H1 (cell line): ENCODE measurements around the gene ABI1. TPM values are rescaled to one million over a fixed set of nuclear protein-coding genes. Genes with fewer than 3 reads are reported as not detected.

Experiments used
- CTCF ChIA-PET: fragments of 300-600 bp; sonication (Branson Sonifier 250); formaldehyde crosslinking; loops from one replicate; lab custom pipeline; 2021; ENCODE audit not compliant: partially characterized antibody; lab: Charles Lee
- POLR2A ChIA-PET: fragments of 300-600 bp; sonication (Branson Sonifier 250); formaldehyde crosslinking; loops from one replicate; lab custom pipeline; 2021; ENCODE audit warnings: inconsistent platforms; ENCODE audit not compliant: partially characterized antibody; lab: Charles Lee
- DNase-seq, 2 experiments: peaks; one replicate each; pipeline versions ENCODE4 v3.0.0 to v3.0.0-alpha.2; 2010 to 2022; ENCODE audit warnings: low spot score in 2 of 2, low read depth in 1 of 2, mixed read lengths in 1 of 2
- FAIRE-seq: peaks from 2 replicates; lab custom pipeline; 2011; peaks lifted over from hg19 to GRCh38; lab: Jason Lieb, UNC
- H2AFZ ChIP-seq: 2 replicates; pipeline ENCODE4 v1.8.1; 2012; ENCODE audit warnings: low read length, inconsistent platforms
- H2AK5ac ChIP-seq: 2 replicates; pipeline ENCODE4 v1.6.1; 2013; ENCODE audit warnings: low read depth, low read length
- H2BK120ac ChIP-seq: replicated peaks from 2 replicates; pipeline ENCODE3; 2013; ENCODE audit warnings: low read depth, low read length, inconsistent platforms
- H2BK12ac ChIP-seq: 2 replicates; pipeline ENCODE4 v1.6.1; 2013; ENCODE audit warnings: low read depth, low read length
- H2BK15ac ChIP-seq: 2 replicates; pipeline ENCODE4 v1.6.1; 2013; ENCODE audit warnings: low read length
- H2BK20ac ChIP-seq: 2 replicates; pipeline ENCODE4 v1.6.1; 2013; ENCODE audit warnings: low read length
- H2BK5ac ChIP-seq: 2 replicates; pipeline ENCODE4 v1.6.1; 2013; ENCODE audit warnings: low read depth, low read length
- H3K14ac ChIP-seq: 2 replicates; pipeline ENCODE4 v1.6.1; 2013; ENCODE audit warnings: inconsistent platforms; ENCODE audit not compliant: insufficient read length
- H3K18ac ChIP-seq: 2 replicates; pipeline ENCODE4 v1.6.1; 2013; ENCODE audit warnings: low read length; ENCODE audit errors: extremely low read depth
- H3K23ac ChIP-seq: 2 replicates; pipeline ENCODE4 v1.6.1; 2013; ENCODE audit warnings: inconsistent platforms; ENCODE audit not compliant: insufficient read length
- H3K23me2 ChIP-seq: 2 replicates; pipeline ENCODE4 v1.6.1; 2013; ENCODE audit warnings: low read depth, low read length
- H3K27ac ChIP-seq: 2 replicates; pipeline ENCODE4 v1.6.1; 2011; ENCODE audit warnings: low read depth, low read length, inconsistent platforms
- H3K27me3 ChIP-seq, 4 experiments: replicated peaks in 1 of 4; 1 replicate in 1 of 4; 2 replicates in 3 of 4; pipeline versions ENCODE4 v1.6.1 to v1.8.1; 2011 to 2013; ENCODE audit warnings: low read length in 3 of 4, mild to moderate bottlenecking in 3 of 4, inconsistent platforms in 2 of 4, mixed read lengths in 2 of 4, moderate library complexity in 1 of 4; ENCODE audit not compliant: control insufficient read depth in 3 of 4, insufficient read depth in 3 of 4; ENCODE audit errors: extremely low read depth in 1 of 4
- H3K36me3 ChIP-seq, 4 experiments: 2 replicates each; pipeline versions ENCODE4 v1.6.1 to v1.8.1; 2011 to 2013; ENCODE audit warnings: mild to moderate bottlenecking in 4 of 4, low read length in 3 of 4, moderate library complexity in 2 of 4, control low read depth in 1 of 4, inconsistent platforms in 1 of 4; ENCODE audit not compliant: insufficient read depth in 4 of 4, control insufficient read depth in 2 of 4
- H3K4ac ChIP-seq: replicated peaks from 2 replicates; pipeline ENCODE3; 2013; ENCODE audit warnings: low read length, low read depth, mixed read lengths, inconsistent platforms; ENCODE audit not compliant: insufficient read length
- H3K4me1 ChIP-seq, 4 experiments: replicated peaks in 1 of 4; 1 replicate in 1 of 4; 2 replicates in 3 of 4; pipeline versions ENCODE4 v1.6.1 to v1.8.1; 2011 to 2013; ENCODE audit warnings: low read length in 3 of 4, inconsistent platforms in 2 of 4, mixed read lengths in 1 of 4; ENCODE audit not compliant: insufficient read depth in 4 of 4, control insufficient read depth in 3 of 4
- H3K4me2 ChIP-seq, 2 experiments: 2 replicates each; pipeline versions ENCODE4 v1.6.1 to v1.8.1; 2011 to 2013; ENCODE audit warnings: low read depth in 2 of 2, low read length in 2 of 2, control low read depth in 1 of 2, inconsistent platforms in 1 of 2, mild to moderate bottlenecking in 1 of 2; ENCODE audit not compliant: insufficient read depth in 1 of 2
- H3K4me3 ChIP-seq, 4 experiments: fragments of 200-600, 300-600 bp in 1 of 4; sonication (generic), shearing (Covaris generic), sonication (Bioruptor Twin) in 1 of 4; 2 replicates each; pipeline versions ENCODE4 v1.5.1 to v1.8.1; 2011 to 2016; ENCODE audit warnings: low read length in 4 of 4, low read depth in 3 of 4, control low read depth in 2 of 4, inconsistent platforms in 2 of 4, mild to moderate bottlenecking in 2 of 4, mixed read lengths in 1 of 4, moderate library complexity in 1 of 4; ENCODE audit not compliant: insufficient read depth in 2 of 4; ENCODE audit errors: extremely low read depth in 1 of 4
- H3K56ac ChIP-seq: replicated peaks from 2 replicates; pipeline ENCODE3; 2013; ENCODE audit warnings: low read depth, mild to moderate bottlenecking, mixed read lengths, low read length, inconsistent platforms; ENCODE audit not compliant: insufficient read length
- H3K79me1 ChIP-seq: 2 replicates; pipeline ENCODE4 v1.6.1; 2013; ENCODE audit warnings: low read depth, low read length, control low read depth
- H3K79me2 ChIP-seq, 2 experiments: 2 replicates each; pipeline versions ENCODE4 v1.6.1 to v1.8.1; 2012 to 2013; ENCODE audit warnings: low read length in 2 of 2, mild to moderate bottlenecking in 2 of 2, inconsistent platforms in 1 of 2; ENCODE audit not compliant: insufficient read depth in 2 of 2, control insufficient read depth in 1 of 2
- H3K9ac ChIP-seq, 4 experiments: replicated peaks in 1 of 4; 1 replicate in 1 of 4; 2 replicates in 3 of 4; pipeline versions ENCODE4 v1.6.1 to v1.8.1; 2011 to 2013; ENCODE audit warnings: low read depth in 3 of 4, low read length in 3 of 4, control low read depth in 2 of 4, mild to moderate bottlenecking in 2 of 4, moderate library complexity in 2 of 4, inconsistent platforms in 1 of 4; ENCODE audit errors: extremely low read depth in 1 of 4
- H3K9me3 ChIP-seq, 2 experiments: 2 replicates each; pipeline versions ENCODE4 v1.6.1 to v1.8.1; 2012 to 2013; ENCODE audit warnings: mild to moderate bottlenecking in 2 of 2, moderate library complexity in 2 of 2, control low read depth in 1 of 2, inconsistent platforms in 1 of 2, low read depth in 1 of 2, low read length in 1 of 2, mixed read lengths in 1 of 2; ENCODE audit not compliant: insufficient read depth in 2 of 2
- H4K20me1 ChIP-seq, 2 experiments: replicated peaks in 1 of 2; 2 replicates each; pipeline versions ENCODE3 to v1.8.1; 2011 to 2013; ENCODE audit warnings: inconsistent platforms in 2 of 2, low read length in 2 of 2, mild to moderate bottlenecking in 1 of 2; ENCODE audit not compliant: insufficient read depth in 2 of 2, control insufficient read depth in 1 of 2
- H4K5ac ChIP-seq: 2 replicates; pipeline ENCODE4 v1.6.1; 2013; ENCODE audit warnings: low read length, low read depth, mixed read lengths, inconsistent platforms; ENCODE audit not compliant: insufficient read length
- H4K8ac ChIP-seq: 2 replicates; pipeline ENCODE4 v1.8.0; 2013; ENCODE audit warnings: mild to moderate bottlenecking, moderate library complexity, low read length, inconsistent platforms; ENCODE audit not compliant: insufficient read depth; ENCODE audit errors: extremely low read depth
- H4K91ac ChIP-seq: replicated peaks from 2 replicates; pipeline ENCODE3; 2013; ENCODE audit warnings: low read length, mixed read lengths, inconsistent platforms; ENCODE audit not compliant: insufficient read length
- ASH2L ChIP-seq: fragments of 200-600, 300-600 bp; sonication (generic); IDR thresholded peaks from one replicate; pipeline ENCODE4 v1.7.1; 2017; ENCODE audit warnings: low read length
- CTBP2 ChIP-seq: IDR thresholded peaks from 2 replicates; pipeline ENCODE4 v1.7.0; 2011; ENCODE audit warnings: borderline replicate concordance, mild to moderate bottlenecking, moderate library complexity, mixed read lengths, low read length; ENCODE audit not compliant: insufficient read depth, insufficient read length
- KDM4A ChIP-seq: IDR thresholded peaks from one replicate; pipeline ENCODE4 v1.7.1; 2012; ENCODE audit warnings: low read depth, mild to moderate bottlenecking, moderate library complexity, low read length, inconsistent platforms; ENCODE audit not compliant: severe bottlenecking
- MAFK ChIP-seq: IDR thresholded peaks from 2 replicates; pipeline ENCODE4 v1.6.1; 2012; ENCODE audit warnings: low read depth, mild to moderate bottlenecking, improper control_type of control experiment, low read length
- NANOG ChIP-seq: IDR thresholded peaks from 2 replicates; pipeline ENCODE4 v1.6.1; 2011; ENCODE audit warnings: low read length, low read depth, mild to moderate bottlenecking, inconsistent platforms; ENCODE audit not compliant: insufficient read depth, poor library complexity, severe bottlenecking
- NRF1 ChIP-seq: IDR thresholded peaks from 2 replicates; pipeline ENCODE4 v1.6.1; 2011; ENCODE audit warnings: mild to moderate bottlenecking, low read depth, low read length, improper control_type of control experiment
- RAD21 ChIP-seq, 2 experiments: IDR thresholded peaks in 1 of 2; conservative IDR thresholded peaks in 1 of 2; 2 replicates each; pipeline ENCODE4 v1.6.1; 2011; ENCODE audit warnings: low read depth in 2 of 2, low read length in 2 of 2, improper control_type of control experiment in 1 of 2, inconsistent platforms in 1 of 2, mild to moderate bottlenecking in 1 of 2, moderate library complexity in 1 of 2
- SIRT6 ChIP-seq: IDR thresholded peaks from one replicate; pipeline ENCODE4 v1.7.1; 2012; ENCODE audit warnings: low read length, inconsistent platforms
- SIX5 ChIP-seq: IDR thresholded peaks from 2 replicates; pipeline ENCODE4 v1.6.1; 2011; ENCODE audit warnings: mild to moderate bottlenecking, low read depth, low read length
- WGBS, 2 experiments: shearing (Covaris generic) in 1 of 2; methylation state at CpG; one replicate each; pipeline versions ENCODE4 v1.1.6 to v1.1.7; 2013 to 2015; ENCODE audit warnings: low lambda C conversion rate in 2 of 2, mixed read lengths in 2 of 2, inconsistent platforms in 1 of 2, low coverage in 1 of 2, missing lambda C conversion rate in 1 of 2; ENCODE audit not compliant: insufficient replicate concordance in 2 of 2, insufficient coverage in 1 of 2, insufficient read length in 1 of 2; ENCODE audit errors: extremely low coverage in 1 of 2, missing lambda C conversion rate in 1 of 2; 5-methylcytosine and 5-hydroxymethylcytosine counted together
- polyA plus RNA-seq, 7 experiments: library from polyadenylated mRNA; depleted of rRNA in 3 of 7; stranded (reverse) in 5 of 7; unstranded in 2 of 7; fragments of >200 nt in 5 of 7; fragments of 200-250 nt in 2 of 7; gene quantifications; 1 replicate in 5 of 7; 2 replicates in 1 of 7; 4 replicates in 1 of 7; pipeline versions ENCODE4 v1.2.1 to v1.2.3, GENCODE V29; 2011 to 2013; ENCODE audit warnings: missing spikeins in 2 of 7, mixed read lengths in 2 of 7
- total RNA-seq: library from RNA; stranded (reverse); fragmentation: NEBNext Ultra II Directional; extraction: Animal tissue kit (Norgen Biotek cat#: 25700); gene quantifications from 2 replicates; pipeline ENCODE4 v1.2.1, GENCODE V29; 2021

ABI1 gene
- total and polyA plus RNA-seq, 2 of the 8 experiments (the other 6 are each of a cell fraction or from before 2014, with no cell fraction given): 35.4 to 37.0 TPM

DNA sequence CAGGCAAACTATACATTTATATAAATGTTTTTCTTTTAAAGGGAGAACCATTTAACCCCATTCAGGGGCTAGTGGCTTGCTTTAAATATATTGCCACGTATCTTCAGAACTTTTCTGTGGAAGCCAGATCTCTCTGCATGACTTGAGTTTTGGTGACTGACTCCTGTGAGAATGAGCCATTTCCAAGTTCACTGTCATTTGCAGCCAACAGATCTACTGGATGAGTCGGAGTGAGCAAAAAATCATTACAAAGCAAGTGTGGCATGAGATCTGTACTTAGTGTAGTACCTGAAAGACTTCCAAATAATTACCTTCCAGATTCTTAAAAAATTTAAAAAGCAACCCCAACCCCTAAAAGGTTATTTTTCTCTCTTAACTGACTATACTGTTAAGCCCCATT, 117.7 kb downstream of the ABI1 start:
- ChIA-PET CTCF (interaction anchor here (0.8 to 1.7 kb wide), 2 partner anchors 16 to 17 kb away, joined by 4 to 9 read pairs; no protein-coding TSS in a partner anchor), POLR2A (no interaction called here)
- no peak overlapping the region for H2BK15ac ChIP-seq
- no peak for DNase-seq
- no peak overlapping the region for H2BK5ac ChIP-seq
- no peak overlapping the region for H4K5ac ChIP-seq
- no peak overlapping the region for H3K23ac ChIP-seq
- H3K36me3 ChIP-seq: peaks cover 2 to 74% (median 21%) of the 10 kb centered on the region in 4 experiments; a peak in 6 of 8 replicates
- H2BK20ac ChIP-seq: no peak overlapping the region
- H3K79me2 ChIP-seq: no peaks in the 10 kb centered on the region
- peaks cover 0 to 2% (median 0%) of the 10 kb centered on the region in 4 experiments; a peak in 1 of 7 replicates for H3K4me1 ChIP-seq
- no peak overlapping the region for H3K4ac ChIP-seq
- no peaks in the 10 kb centered on the region for H3K23me2 ChIP-seq
- H4K8ac ChIP-seq: no peak overlapping the region
- H2BK120ac ChIP-seq: no peak overlapping the region
- H3K27ac ChIP-seq: no peak overlapping the region
- H3K4me2 ChIP-seq: no peak overlapping the region
- no peak overlapping the region for H3K14ac ChIP-seq
- no peak for TF ChIP-seq RAD21 (IDR thresholded peaks at IDR 0.05 in 1 of 2, conservative IDR thresholded peaks at IDR 0.05 in 1 of 2; ENCODE audit: low read depth in 2 of 2, low read length in 2 of 2)
- TF ChIP-seq CTBP2: no peak
- TF ChIP-seq ASH2L: no peak
- TF ChIP-seq SIX5: no peak
- no peak for TF ChIP-seq SIRT6
- TF ChIP-seq MAFK: no peak
- no peak for TF ChIP-seq NRF1
- TF ChIP-seq NANOG: no peak
- TF ChIP-seq KDM4A: no peak
- H4K20me1 ChIP-seq: no peaks in the 10 kb centered on the region
- no peak for FAIRE-seq
- H3K9ac ChIP-seq: no peak overlapping the region
- 96% methylated on average over 2 of the region's 2 CpGs; no CpG with 5 or more reads in 1 of the 2 experiments for WGBS, 2 experiments
- no peaks in the 10 kb centered on the region for H3K79me1 ChIP-seq
- no peaks in the 10 kb centered on the region for H3K27me3 ChIP-seq
- H3K18ac ChIP-seq: no peak overlapping the region
- no peaks in the 10 kb centered on the region for H3K9me3 ChIP-seq
- no peak overlapping the region for H3K4me3 ChIP-seq
- no peak overlapping the region for H2AK5ac ChIP-seq
- no peak overlapping the region for H4K91ac ChIP-seq
- no peak overlapping the region for H2BK12ac ChIP-seq
- H3K56ac ChIP-seq: no peak overlapping the region
- H2AFZ ChIP-seq: no peak overlapping the region
